ENCODE measurements around the gene YBX3.

The YBX3 gene

DNA sequence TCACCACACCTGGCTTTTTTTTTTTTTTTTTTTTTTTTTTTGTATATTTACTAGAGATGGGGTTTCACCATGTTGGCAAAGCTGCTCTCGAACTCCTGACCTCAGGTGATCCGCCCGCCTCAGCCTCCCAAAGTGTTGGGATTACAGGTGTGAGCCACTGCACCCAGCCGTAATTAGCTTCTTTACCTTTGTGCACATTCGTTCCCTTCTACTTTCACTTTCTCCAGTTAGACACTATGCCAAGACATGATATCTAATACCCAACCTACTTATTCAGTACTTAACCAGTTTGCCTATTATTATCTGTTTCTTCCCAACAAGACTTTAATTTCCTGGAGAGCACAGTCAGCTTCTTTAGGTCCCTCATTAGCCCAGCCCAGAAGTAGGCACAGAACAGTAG lies 54.6 kb downstream of the YBX3 start:
- no peak for DNase-seq (ENCODE audit: low spot score)
- TF ChIP-seq, protein P1, sequence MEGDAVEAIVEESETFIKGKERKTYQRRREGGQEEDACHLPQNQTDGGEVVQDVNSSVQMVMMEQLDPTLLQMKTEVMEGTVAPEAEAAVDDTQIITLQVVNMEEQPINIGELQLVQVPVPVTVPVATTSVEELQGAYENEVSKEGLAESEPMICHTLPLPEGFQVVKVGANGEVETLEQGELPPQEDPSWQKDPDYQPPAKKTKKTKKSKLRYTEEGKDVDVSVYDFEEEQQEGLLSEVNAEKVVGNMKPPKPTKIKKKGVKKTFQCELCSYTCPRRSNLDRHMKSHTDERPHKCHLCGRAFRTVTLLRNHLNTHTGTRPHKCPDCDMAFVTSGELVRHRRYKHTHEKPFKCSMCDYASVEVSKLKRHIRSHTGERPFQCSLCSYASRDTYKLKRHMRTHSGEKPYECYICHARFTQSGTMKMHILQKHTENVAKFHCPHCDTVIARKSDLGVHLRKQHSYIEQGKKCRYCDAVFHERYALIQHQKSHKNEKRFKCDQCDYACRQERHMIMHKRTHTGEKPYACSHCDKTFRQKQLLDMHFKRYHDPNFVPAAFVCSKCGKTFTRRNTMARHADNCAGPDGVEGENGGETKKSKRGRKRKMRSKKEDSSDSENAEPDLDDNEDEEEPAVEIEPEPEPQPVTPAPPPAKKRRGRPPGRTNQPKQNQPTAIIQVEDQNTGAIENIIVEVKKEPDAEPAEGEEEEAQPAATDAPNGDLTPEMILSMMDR (IDR thresholded peaks at IDR 0.05; ENCODE audit: extremely low read depth, insufficient read depth, missing control alignments): no peak
- in situ Hi-C loops (cut with MboI; ENCODE audit: low pct_unique_long_range_greater_than_20kb, low sequenced_read_pairs, unreplicated experiment): no loop called here

DNA sequence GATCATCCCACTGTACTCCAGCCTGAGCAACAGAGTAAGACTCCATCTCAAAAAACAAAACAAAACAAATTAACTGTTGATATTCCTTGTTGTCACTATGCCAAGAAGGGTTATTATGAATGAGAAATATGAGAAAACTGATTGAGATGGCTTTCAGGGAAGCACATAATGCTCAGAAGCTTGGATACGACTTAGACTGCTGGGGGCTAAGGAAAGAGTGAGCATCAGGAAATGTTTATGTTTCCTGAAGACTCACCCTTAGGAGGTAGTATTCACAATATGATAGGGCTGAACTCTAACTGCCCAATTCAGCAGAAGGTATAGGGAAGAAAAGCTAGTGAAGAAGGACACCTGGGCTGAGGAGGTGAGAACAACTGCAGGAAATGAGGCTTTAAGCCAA lies 55.5 kb downstream of the YBX3 start:
- TF ChIP-seq, protein P1 (IDR thresholded peaks at IDR 0.05; ENCODE audit: extremely low read depth, insufficient read depth, missing control alignments): no peak
- no peak for DNase-seq (ENCODE audit: low spot score)
- in situ Hi-C loops (cut with MboI; ENCODE audit: low pct_unique_long_range_greater_than_20kb, low sequenced_read_pairs, unreplicated experiment): no loop called here

DNA sequence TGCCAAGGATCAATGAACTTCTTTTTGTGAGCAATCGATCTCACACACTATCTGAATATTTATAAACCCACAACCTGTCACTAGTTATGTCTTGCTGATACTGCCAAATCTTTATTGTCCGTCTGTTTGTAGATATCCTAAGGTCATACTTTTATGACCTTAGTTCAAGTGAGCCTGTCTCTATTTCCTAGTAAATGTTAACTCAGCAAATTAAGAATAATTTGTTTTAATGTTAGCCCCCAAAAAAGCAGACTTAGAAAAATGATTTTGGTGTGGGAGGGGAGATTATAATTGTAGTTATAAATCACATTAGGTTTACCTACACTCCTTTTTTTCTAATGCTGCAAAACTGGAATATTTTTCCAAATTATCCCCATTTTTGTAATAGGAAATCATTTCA lies 58.6 kb downstream of the YBX3 start:
- TF ChIP-seq, protein P1 (IDR thresholded peaks at IDR 0.05; ENCODE audit: extremely low read depth, insufficient read depth, missing control alignments): no peak
- DNase-seq (ENCODE audit: low spot score): no peak
- in situ Hi-C loops (cut with MboI; ENCODE audit: low pct_unique_long_range_greater_than_20kb, low sequenced_read_pairs, unreplicated experiment): no loop called here

DNA sequence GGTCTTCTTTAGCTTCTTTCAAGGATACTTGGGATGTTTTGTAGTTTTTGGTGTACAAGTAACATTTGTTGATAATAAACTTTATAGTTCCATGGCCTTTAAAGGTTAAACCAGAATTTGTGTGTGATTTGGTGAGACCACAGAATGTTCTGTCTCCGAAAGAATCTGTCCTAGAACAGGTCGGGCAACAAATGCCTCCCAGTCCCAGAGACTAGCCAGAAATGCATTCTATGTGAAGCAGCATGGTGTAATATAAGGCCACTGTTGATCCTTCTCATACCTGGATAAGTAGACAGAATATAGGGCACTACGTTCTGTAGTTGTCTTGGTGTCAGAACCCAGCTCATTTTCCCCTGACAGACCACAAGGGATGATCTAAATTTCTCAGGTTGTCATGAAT lies 59.3 kb downstream of the YBX3 start:
- TF ChIP-seq, protein P1 (IDR thresholded peaks at IDR 0.05; ENCODE audit: extremely low read depth, insufficient read depth, missing control alignments): no peak
- DNase-seq (ENCODE audit: low spot score): no peak
- in situ Hi-C loops (cut with MboI; ENCODE audit: low pct_unique_long_range_greater_than_20kb, low sequenced_read_pairs, unreplicated experiment): no loop called here

DNA sequence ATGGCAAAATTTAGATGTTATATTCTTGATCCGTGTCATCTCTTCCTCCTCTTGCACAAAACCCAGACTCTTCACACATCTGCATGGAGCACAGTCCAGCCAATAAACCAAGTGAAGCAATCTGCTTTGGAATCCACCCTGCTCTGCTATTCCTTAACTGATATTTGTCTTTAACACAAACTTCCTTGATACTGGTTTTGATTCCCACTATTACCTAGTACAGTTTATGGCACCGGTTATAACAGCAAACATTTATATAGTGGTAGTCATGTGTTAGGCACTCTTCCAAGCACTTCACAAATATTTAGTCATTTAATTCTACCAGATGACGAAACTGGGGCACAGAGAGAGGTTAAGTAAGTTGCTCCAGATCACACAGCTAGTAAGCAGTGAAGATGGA lies 61.8 kb downstream of the YBX3 start:
- in situ Hi-C loops (cut with MboI; ENCODE audit: low pct_unique_long_range_greater_than_20kb, low sequenced_read_pairs, unreplicated experiment): no loop called here
- TF ChIP-seq, protein P1 (IDR thresholded peaks at IDR 0.05; ENCODE audit: extremely low read depth, insufficient read depth, missing control alignments): no peak
- no peak for DNase-seq (ENCODE audit: low spot score)

DNA sequence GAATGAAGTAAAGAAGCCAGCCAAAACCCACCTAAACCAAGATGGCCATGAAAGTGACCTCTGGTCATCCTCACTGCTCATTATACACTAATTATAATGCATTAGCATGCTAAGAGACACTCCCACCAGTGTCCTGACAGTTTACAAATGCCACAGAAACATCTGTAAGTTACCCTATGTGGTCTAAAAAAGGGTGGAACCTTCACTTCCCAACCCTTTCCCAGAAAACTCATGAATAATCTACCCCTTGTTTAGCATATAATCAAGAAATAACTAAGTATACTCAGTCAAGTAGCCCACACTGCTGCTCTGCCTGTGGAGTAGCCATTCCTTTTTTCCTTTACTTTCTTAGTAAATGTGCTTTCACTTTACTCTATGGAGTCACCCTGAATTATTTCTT lies 69.1 kb downstream of the YBX3 start:
- no peak for DNase-seq (ENCODE audit: low spot score)
- TF ChIP-seq, protein P1 (IDR thresholded peaks at IDR 0.05; ENCODE audit: extremely low read depth, insufficient read depth, missing control alignments): no peak
- in situ Hi-C loops (cut with MboI; ENCODE audit: low pct_unique_long_range_greater_than_20kb, low sequenced_read_pairs, unreplicated experiment): no loop called here

DNA sequence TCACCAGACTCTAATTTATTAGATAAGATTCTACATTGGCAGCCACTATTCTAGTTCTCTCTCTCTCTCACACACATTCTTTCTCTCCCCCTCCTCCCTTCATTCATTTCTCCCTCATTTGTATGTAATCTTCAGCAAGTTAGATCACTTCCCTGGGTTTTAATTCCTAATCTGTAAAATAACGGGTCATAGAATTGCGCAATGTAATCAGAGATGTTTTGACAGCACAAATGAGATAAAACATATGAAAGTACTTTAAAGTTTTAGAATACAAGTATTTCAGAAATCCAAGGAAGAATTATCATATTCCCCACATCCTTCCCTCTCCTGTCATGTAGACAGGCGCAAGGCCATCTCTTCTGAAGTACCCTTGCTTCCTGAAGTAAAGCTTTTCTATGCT lies 70.9 kb downstream of the YBX3 start:
- TF ChIP-seq, protein P1 (IDR thresholded peaks at IDR 0.05; ENCODE audit: extremely low read depth, insufficient read depth, missing control alignments): no peak
- no peak for DNase-seq (ENCODE audit: low spot score)
- in situ Hi-C loops (cut with MboI; ENCODE audit: low pct_unique_long_range_greater_than_20kb, low sequenced_read_pairs, unreplicated experiment): no loop called here

Data from GM13977 (cell line).